AG04450 (cell line): ENCODE results near the gene ADAP2. TPM values are rescaled to one million over a fixed set of nuclear protein-coding genes. Genes with fewer than 3 reads are reported as not detected.

ENCODE experiments used
- CTCF ChIA-PET: fragments of 300-600, 350-600 bp; formaldehyde crosslinking; extraction: SDS; loops from one replicate; lab custom pipeline; 2022; ENCODE audit warnings: antibody characterized with exemption, inconsistent platforms; lab: Charles Lee
- POLR2A ChIA-PET: fragments of 350-600 bp; formaldehyde crosslinking; extraction: SDS; loops from one replicate; lab custom pipeline; 2021; ENCODE audit warnings: antibody characterized with exemption, inconsistent platforms; lab: Yijun Ruan, JAX
- DNase-seq: peaks from one replicate; pipeline ENCODE4 v3.0.0-alpha.2; 2011; ENCODE audit warnings: low read depth, low spot score
- H3K27ac ChIP-seq: one replicate; pipeline ENCODE4 v1.5.1; 2012; ENCODE audit warnings: low read depth, low read length, control low read depth
- H3K27me3 ChIP-seq: one replicate; pipeline ENCODE4 v1.6.0; 2012; ENCODE audit warnings: low read length; ENCODE audit not compliant: control insufficient read depth, insufficient read depth
- H3K4me3 ChIP-seq: 2 replicates; pipeline ENCODE4 v1.5.1; 2011; ENCODE audit warnings: mild to moderate bottlenecking, low read depth, low read length, control low read depth
- H3K9me3 ChIP-seq: 2 replicates; pipeline ENCODE4 v1.5.1; 2012; ENCODE audit warnings: low read length; ENCODE audit not compliant: control insufficient read depth, insufficient read depth
- polyA plus RNA-seq: library from polyadenylated mRNA; depleted of rRNA; stranded (reverse); fragments of >200 nt; gene quantifications from 2 replicates; pipeline ENCODE4 v1.2.3, GENCODE V29; 2011
- TF ChIP-seq, protein P1 (sequence below): IDR thresholded peaks from 2 replicates; pipeline ENCODE4 v1.5.1; 2011; ENCODE audit warnings: low read depth, low read length, control low read depth, inconsistent platforms

ADAP2 gene
- polyA plus RNA-seq, 1 experiment: 1.4 TPM

- TF ChIP-seq, protein P1, sequence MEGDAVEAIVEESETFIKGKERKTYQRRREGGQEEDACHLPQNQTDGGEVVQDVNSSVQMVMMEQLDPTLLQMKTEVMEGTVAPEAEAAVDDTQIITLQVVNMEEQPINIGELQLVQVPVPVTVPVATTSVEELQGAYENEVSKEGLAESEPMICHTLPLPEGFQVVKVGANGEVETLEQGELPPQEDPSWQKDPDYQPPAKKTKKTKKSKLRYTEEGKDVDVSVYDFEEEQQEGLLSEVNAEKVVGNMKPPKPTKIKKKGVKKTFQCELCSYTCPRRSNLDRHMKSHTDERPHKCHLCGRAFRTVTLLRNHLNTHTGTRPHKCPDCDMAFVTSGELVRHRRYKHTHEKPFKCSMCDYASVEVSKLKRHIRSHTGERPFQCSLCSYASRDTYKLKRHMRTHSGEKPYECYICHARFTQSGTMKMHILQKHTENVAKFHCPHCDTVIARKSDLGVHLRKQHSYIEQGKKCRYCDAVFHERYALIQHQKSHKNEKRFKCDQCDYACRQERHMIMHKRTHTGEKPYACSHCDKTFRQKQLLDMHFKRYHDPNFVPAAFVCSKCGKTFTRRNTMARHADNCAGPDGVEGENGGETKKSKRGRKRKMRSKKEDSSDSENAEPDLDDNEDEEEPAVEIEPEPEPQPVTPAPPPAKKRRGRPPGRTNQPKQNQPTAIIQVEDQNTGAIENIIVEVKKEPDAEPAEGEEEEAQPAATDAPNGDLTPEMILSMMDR: no peak
- POLR2A ChIA-PET: no interaction called here
- Histone ChIP-seq H3K4me3 (no peak overlapping the region), H3K27ac (no peak overlapping the region), H3K27me3 (no peaks in the 10 kb centered on the region), H3K9me3 (no peaks in the 10 kb centered on the region)
- no peak for DNase-seq
- CTCF ChIA-PET: no interaction called here
Measured at GRCh38 chr17:30917050-30917449, 4.7 kb upstream of the ADAP2 start.

DNA sequence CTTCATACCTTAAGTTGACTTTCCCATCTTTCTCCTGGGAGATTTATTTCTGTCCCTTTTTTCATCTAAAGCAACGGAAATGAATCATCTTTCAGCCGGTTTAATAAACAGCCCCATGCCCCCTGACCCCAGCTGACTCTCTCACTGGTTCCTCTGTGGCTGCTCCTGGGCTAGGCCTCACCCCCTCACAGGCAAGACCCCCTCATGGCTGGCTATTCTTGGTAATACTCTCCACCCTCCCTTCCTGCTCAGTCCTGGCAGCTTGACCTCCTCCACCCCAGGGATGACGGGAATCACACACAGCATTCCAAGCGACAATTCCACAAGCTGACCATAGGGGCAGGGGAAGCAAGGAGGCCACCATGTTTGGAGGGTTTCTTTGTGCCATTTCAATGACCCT lies 1.5 kb upstream of the ADAP2 start:
- ChIA-PET CTCF (no interaction called here), POLR2A (interaction anchor here (0.5 kb wide), 1 partner anchor 188 kb away, joined by 6 read pairs; no protein-coding TSS in a partner anchor)
- H3K27ac ChIP-seq: peak overlapping the region; percentile 62
- DNase-seq: peak; percentile 3
- peaks cover 17% of the 10 kb centered on the region for H3K27me3 ChIP-seq
- H3K4me3 ChIP-seq: no peak overlapping the region
- no peaks in the 10 kb centered on the region for H3K9me3 ChIP-seq
- TF ChIP-seq, protein P1: peak; percentile 22; the same call in 1 of the 2 replicates

GRCh38 chr17:30920683-30921543 lies 832 bp upstream of the ADAP2 start:
- peaks cover 17% of the 10 kb centered on the region for H3K27me3 ChIP-seq
- TF ChIP-seq, protein P1: no peak
- POLR2A ChIA-PET: no interaction called here
- CTCF ChIA-PET: no interaction called here
- H3K27ac ChIP-seq: peak overlapping the region; percentile 62
- H3K9me3 ChIP-seq: no peaks in the 10 kb centered on the region
- DNase-seq: no peak
- H3K4me3 ChIP-seq: no peak overlapping the region

DNA sequence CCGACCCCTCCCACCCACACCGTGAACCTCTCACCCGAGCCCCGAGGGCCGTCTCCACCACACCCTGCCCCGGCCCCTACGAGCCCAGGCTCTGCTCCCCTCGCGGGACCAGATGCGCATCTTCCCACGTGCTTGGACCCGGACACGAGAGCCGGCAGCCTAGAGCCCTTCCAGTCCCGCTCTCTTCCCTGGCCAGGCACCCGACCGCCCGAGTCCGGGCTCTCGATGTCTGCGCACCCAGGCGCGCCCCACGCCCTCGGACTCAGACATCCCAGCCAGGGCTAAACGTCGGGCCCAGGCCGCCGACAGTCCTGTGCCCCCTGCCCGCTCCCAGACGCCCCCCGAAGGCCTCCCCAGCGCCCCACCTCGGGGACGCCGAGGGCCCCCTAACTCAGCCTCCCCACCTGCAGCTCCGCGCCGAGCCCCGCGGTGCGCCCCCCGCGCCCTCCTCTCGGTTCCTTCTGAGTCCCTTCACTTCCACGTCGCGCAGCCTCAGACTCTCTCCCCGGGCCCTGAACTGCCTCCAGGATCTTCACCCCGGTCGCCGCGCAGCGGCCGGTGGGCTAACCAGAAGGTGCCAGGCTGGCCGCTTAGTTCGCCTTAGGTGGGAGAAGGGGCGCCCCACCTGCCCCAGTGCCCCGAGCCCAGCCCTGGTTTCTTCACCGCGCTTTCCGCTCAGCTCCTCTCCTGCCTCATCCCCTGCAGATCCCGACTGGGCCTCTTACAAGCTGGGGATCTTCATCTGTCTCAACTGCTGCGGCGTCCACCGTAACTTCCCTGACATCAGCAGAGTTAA lies 688 bp downstream of the ADAP2 start:
- Histone ChIP-seq H3K27me3 (peaks cover 17% of the 10 kb centered on the region), H3K27ac (no peak overlapping the region), H3K4me3 (peak overlapping the region; percentile 36; the same call in 1 of the 2 replicates), H3K9me3 (no peaks in the 10 kb centered on the region)
- ChIA-PET CTCF (interaction anchor here (0.7 kb wide), 1 partner anchor 39 kb away, joined by 8 read pairs; no protein-coding TSS in a partner anchor), POLR2A (no interaction called here)
- TF ChIP-seq, protein P1: no peak
- no peak for DNase-seq
